Suprapubic skin (tissue), 4 donors: ENCODE measurements around the gene ARHGAP6.

Experiments used
- CTCF ChIP-seq, 2 donors: fragments of 200-600 bp in 1 of 2; fragments of 450-650 bp in 1 of 2; sonication (generic) in 1 of 2; IDR thresholded peaks; one replicate each; pipeline ENCODE4 v1.5.1; 2016 to 2019; ENCODE audit warnings: antibody characterized with exemption in 2 of 2, mild to moderate bottlenecking in 1 of 2, moderate library complexity in 1 of 2
- POLR2A ChIP-seq, 2 donors: fragments of 450-650 bp; IDR thresholded peaks; one replicate each; pipeline ENCODE4 v1.6.1; 2017; ENCODE audit warnings: antibody characterized with exemption in 2 of 2, mild to moderate bottlenecking in 2 of 2, moderate library complexity in 2 of 2
- POLR2AphosphoS5 ChIP-seq, 3 donors: sonication (generic); formaldehyde crosslinking; IDR thresholded peaks; one replicate each; pipeline ENCODE4 v1.6.1; 2017; ENCODE audit warnings: antibody characterized with exemption in 3 of 3

- TF ChIP-seq CTCF (IDR thresholded peaks at IDR 0.05) (no peak), POLR2A (IDR thresholded peaks at IDR 0.05) (no peak), POLR2AphosphoS5 (IDR thresholded peaks at IDR 0.05) (no peak)
Observed at GRCh38 chrX:11386001-11386523, 279.7 kb downstream of the ARHGAP6 start.
